ENCODE data around the gene ARHGEF11. TPM values are rescaled to one million over a fixed set of nuclear protein-coding genes. Genes with fewer than 3 reads are reported as not detected.

Gene ARHGEF11
- total and polyA plus RNA-seq, 4 donors: 14.2 to 44.1 (median 31.9) TPM

DNA sequence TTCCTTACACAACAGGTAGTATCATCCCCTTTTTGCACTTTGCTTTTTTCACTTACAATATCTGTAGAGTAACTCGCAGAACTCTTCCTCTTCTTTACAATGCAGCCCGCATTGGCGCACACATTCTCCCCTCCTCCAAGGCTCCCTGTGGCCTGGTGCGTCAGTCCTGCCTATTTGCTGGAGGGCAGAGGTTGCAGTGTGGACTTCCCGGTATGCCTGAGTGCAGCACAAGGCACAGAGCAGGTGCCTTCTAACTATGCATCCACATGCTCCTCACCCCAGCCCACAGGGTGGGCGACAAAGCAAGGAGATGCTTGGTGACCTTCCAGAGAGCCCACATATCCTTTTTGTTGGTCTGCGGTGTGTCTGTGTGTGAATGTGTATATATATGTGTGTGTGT is 53.3 kb downstream of the ARHGEF11 start:
- no peaks in the 10 kb centered on the region for H3K4me1 ChIP-seq (ENCODE audit: control insufficient read depth in 5 of 5, insufficient read depth in 5 of 5, low read length in 5 of 5)
- no peak overlapping the region for H3K27ac ChIP-seq (ENCODE audit: low read depth in 1 of 2, low read length in 1 of 2)
- H3K9me3 ChIP-seq (ENCODE audit: control insufficient read depth in 4 of 4, insufficient read depth in 3 of 4, low read length in 3 of 4): no peaks in the 10 kb centered on the region
- H3K4me3 ChIP-seq: no peak overlapping the region
- DNase-seq (no peak), ATAC-seq (ENCODE audit: insufficient read depth, low FRiP score) (no peak)
- WGBS, 2 donors: 95 to 96% methylated on average over 7 of the region's 7 CpGs
- H3K9ac ChIP-seq (ENCODE audit: insufficient read depth in 1 of 2, low read length in 2 of 2): no peak overlapping the region
- H3K36me3 ChIP-seq (ENCODE audit: control insufficient read depth in 4 of 4, insufficient read depth in 4 of 4, low read length in 4 of 4): peaks cover 0 to 3% (median 0%) of the 10 kb centered on the region in 4 donors
- TF ChIP-seq, protein P1, sequence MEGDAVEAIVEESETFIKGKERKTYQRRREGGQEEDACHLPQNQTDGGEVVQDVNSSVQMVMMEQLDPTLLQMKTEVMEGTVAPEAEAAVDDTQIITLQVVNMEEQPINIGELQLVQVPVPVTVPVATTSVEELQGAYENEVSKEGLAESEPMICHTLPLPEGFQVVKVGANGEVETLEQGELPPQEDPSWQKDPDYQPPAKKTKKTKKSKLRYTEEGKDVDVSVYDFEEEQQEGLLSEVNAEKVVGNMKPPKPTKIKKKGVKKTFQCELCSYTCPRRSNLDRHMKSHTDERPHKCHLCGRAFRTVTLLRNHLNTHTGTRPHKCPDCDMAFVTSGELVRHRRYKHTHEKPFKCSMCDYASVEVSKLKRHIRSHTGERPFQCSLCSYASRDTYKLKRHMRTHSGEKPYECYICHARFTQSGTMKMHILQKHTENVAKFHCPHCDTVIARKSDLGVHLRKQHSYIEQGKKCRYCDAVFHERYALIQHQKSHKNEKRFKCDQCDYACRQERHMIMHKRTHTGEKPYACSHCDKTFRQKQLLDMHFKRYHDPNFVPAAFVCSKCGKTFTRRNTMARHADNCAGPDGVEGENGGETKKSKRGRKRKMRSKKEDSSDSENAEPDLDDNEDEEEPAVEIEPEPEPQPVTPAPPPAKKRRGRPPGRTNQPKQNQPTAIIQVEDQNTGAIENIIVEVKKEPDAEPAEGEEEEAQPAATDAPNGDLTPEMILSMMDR (IDR thresholded peaks at IDR 0.05; ENCODE audit: control extremely low read depth, extremely low read depth): no peak
- no peaks in the 10 kb centered on the region for H3K27me3 ChIP-seq (ENCODE audit: control insufficient read depth in 3 of 3, insufficient read depth in 3 of 3, low read length in 2 of 3)

GRCh38 chr1:156987715-156988114 is 57.8 kb downstream of the ARHGEF11 start:
- WGBS, 2 donors: 79 to 84% methylated on average over 6 of the region's 6 CpGs
- Histone ChIP-seq H3K4me1 (ENCODE audit: control insufficient read depth in 5 of 5, insufficient read depth in 5 of 5, low read length in 5 of 5) (no peaks in the 10 kb centered on the region), H3K36me3 (ENCODE audit: control insufficient read depth in 4 of 4, insufficient read depth in 4 of 4, low read length in 4 of 4) (peaks cover 5 to 21% (median 7%) of the 10 kb centered on the region in 4 donors), H3K9ac (ENCODE audit: insufficient read depth in 1 of 2, low read length in 2 of 2) (no peak overlapping the region), H3K9me3 (ENCODE audit: control insufficient read depth in 4 of 4, insufficient read depth in 3 of 4, low read length in 3 of 4) (no peaks in the 10 kb centered on the region), H3K27me3 (ENCODE audit: control insufficient read depth in 3 of 3, insufficient read depth in 3 of 3, low read length in 2 of 3) (no peaks in the 10 kb centered on the region), H3K4me3 (no peak overlapping the region), H3K27ac (ENCODE audit: low read depth in 1 of 2, low read length in 1 of 2) (no peak overlapping the region)
- ATAC-seq (ENCODE audit: insufficient read depth, low FRiP score) (no peak), DNase-seq (no peak)
- TF ChIP-seq, protein P1 (IDR thresholded peaks at IDR 0.05; ENCODE audit: control extremely low read depth, extremely low read depth): no peak

GRCh38 chr1:156980551-156980950 is 65.0 kb downstream of the ARHGEF11 start:
- Histone ChIP-seq H3K4me3 (no peak overlapping the region), H3K27me3 (ENCODE audit: control insufficient read depth in 3 of 3, insufficient read depth in 3 of 3, low read length in 2 of 3) (no peaks in the 10 kb centered on the region), H3K27ac (ENCODE audit: low read depth in 1 of 2, low read length in 1 of 2) (no peak overlapping the region), H3K9ac (ENCODE audit: insufficient read depth in 1 of 2, low read length in 2 of 2) (no peak overlapping the region), H3K36me3 (ENCODE audit: control insufficient read depth in 4 of 4, insufficient read depth in 4 of 4, low read length in 4 of 4) (peaks cover 22 to 37% (median 26%) of the 10 kb centered on the region in 4 donors), H3K4me1 (ENCODE audit: control insufficient read depth in 5 of 5, insufficient read depth in 5 of 5, low read length in 5 of 5) (no peaks in the 10 kb centered on the region), H3K9me3 (ENCODE audit: control insufficient read depth in 4 of 4, insufficient read depth in 3 of 4, low read length in 3 of 4) (no peaks in the 10 kb centered on the region)
- ATAC-seq (ENCODE audit: insufficient read depth, low FRiP score) (no peak), DNase-seq (no peak)
- WGBS, 2 donors: 56 to 74% methylated on average over 4 of the region's 4 CpGs
- TF ChIP-seq, protein P1 (IDR thresholded peaks at IDR 0.05; ENCODE audit: control extremely low read depth, extremely low read depth): no peak

- Histone ChIP-seq H3K36me3 (ENCODE audit: control insufficient read depth in 4 of 4, insufficient read depth in 4 of 4, low read length in 4 of 4) (peaks cover 27 to 41% (median 30%) of the 10 kb centered on the region in 4 donors), H3K9ac (ENCODE audit: insufficient read depth in 1 of 2, low read length in 2 of 2) (no peak overlapping the region), H3K27me3 (ENCODE audit: control insufficient read depth in 3 of 3, insufficient read depth in 3 of 3, low read length in 2 of 3) (no peaks in the 10 kb centered on the region), H3K9me3 (ENCODE audit: control insufficient read depth in 4 of 4, insufficient read depth in 3 of 4, low read length in 3 of 4) (no peaks in the 10 kb centered on the region), H3K4me1 (ENCODE audit: control insufficient read depth in 5 of 5, insufficient read depth in 5 of 5, low read length in 5 of 5) (no peaks in the 10 kb centered on the region), H3K27ac (ENCODE audit: low read depth in 1 of 2, low read length in 1 of 2) (no peak overlapping the region), H3K4me3 (no peak overlapping the region)
- WGBS, 2 donors: 72 to 83% methylated on average over 2 of the region's 2 CpGs
- no peak for ATAC-seq (ENCODE audit: insufficient read depth, low FRiP score)
- TF ChIP-seq, protein P1 (IDR thresholded peaks at IDR 0.05; ENCODE audit: control extremely low read depth, extremely low read depth): no peak
- DNase-seq: no peak
Measured at GRCh38 chr1:156975084-156975483, 70.5 kb downstream of the ARHGEF11 start.

Measured in lung (tissue), 12 donors.